Hepatocyte (in vitro differentiated cells): Measurements from ENCODE around the gene MED12. TPM values are rescaled to one million over a fixed set of nuclear protein-coding genes. Genes with fewer than 3 reads are reported as not detected.
A peak's percentile ranks its signal among the peaks of the same experiment; 100 is the strongest.

Source experiments
- DNase-seq: peaks from one replicate; pipeline ENCODE4 v3.0.0-alpha.2; 2016; ENCODE audit warnings: low spot score
- H2AFZ ChIP-seq: fragments of 200-600 bp; sonication (generic); 2 replicates; pipeline ENCODE4 v1.6.0; 2016; ENCODE audit warnings: antibody characterized with exemption, mild to moderate bottlenecking
- H3K27ac ChIP-seq: fragments of 200-600 bp; sonication (generic); 2 replicates; pipeline ENCODE4 v1.5.1; 2016; ENCODE audit warnings: mild to moderate bottlenecking
- H3K27me3 ChIP-seq: fragments of 200-600 bp; sonication (generic); 2 replicates; pipeline ENCODE4 v1.6.1; 2016
- H3K36me3 ChIP-seq: fragments of 200-600 bp; sonication (generic); replicated peaks from 2 replicates; pipeline ENCODE4 v1.5.1; 2016; ENCODE audit warnings: low read depth; ENCODE audit not compliant: insufficient read depth
- H3K4me1 ChIP-seq: fragments of 200-600 bp; sonication (generic); 2 replicates; pipeline ENCODE4 v1.5.1; 2016; ENCODE audit warnings: mild to moderate bottlenecking, moderate library complexity; ENCODE audit not compliant: insufficient read depth
- H3K4me2 ChIP-seq: fragments of 200-600 bp; sonication (generic); 2 replicates; pipeline ENCODE4 v1.6.0; 2016
- H3K4me3 ChIP-seq: fragments of 200-600 bp; sonication (generic); 2 replicates; pipeline ENCODE4 v1.5.1; 2016; ENCODE audit warnings: mild to moderate bottlenecking
- H3K79me2 ChIP-seq: fragments of 200-600 bp; sonication (generic); 2 replicates; pipeline ENCODE4 v1.6.0; 2017; ENCODE audit warnings: mild to moderate bottlenecking
- H3K9me2 ChIP-seq: fragments of 200-600 bp; sonication (generic); replicated peaks from 2 replicates; pipeline ENCODE4 v1.6.0; 2017; ENCODE audit warnings: mild to moderate bottlenecking; ENCODE audit not compliant: insufficient read depth
- H3K9me3 ChIP-seq: fragments of 200-600 bp; sonication (generic); 2 replicates; pipeline ENCODE4 v1.5.1; 2016; ENCODE audit warnings: low read depth, mild to moderate bottlenecking
- H4K20me1 ChIP-seq: fragments of 200-600 bp; sonication (generic); 2 replicates; pipeline ENCODE4 v1.6.0; 2016; ENCODE audit warnings: mild to moderate bottlenecking; ENCODE audit not compliant: insufficient read depth, poor library complexity, severe bottlenecking
- EZH2 ChIP-seq: fragments of 200-600 bp; sonication (generic); IDR thresholded peaks from 2 replicates; pipeline ENCODE4 v1.6.1; 2016; ENCODE audit warnings: antibody characterized with exemption, mild to moderate bottlenecking, borderline replicate concordance
- EZH2phosphoT487 ChIP-seq: fragments of 200-600 bp; sonication (generic); IDR thresholded peaks from one replicate; pipeline ENCODE4 v1.6.1; 2018; ENCODE audit warnings: antibody characterized with exemption, mild to moderate bottlenecking, low read depth, moderate library complexity; ENCODE audit not compliant: unreplicated experiment, severe bottlenecking
- WGBS: methylation state at CpG from one replicate; pipeline ENCODE4 v1.1.6; 2016; ENCODE audit warnings: low lambda C conversion rate; ENCODE audit errors: missing lambda C conversion rate; 5-methylcytosine and 5-hydroxymethylcytosine counted together
- polyA plus RNA-seq: library from polyadenylated mRNA; unstranded; fragments of >200 nt; fragmentation: Nextera tagmentation; extraction: Ambion mirVana; gene quantifications from 2 replicates; pipeline ENCODE4 v1.2.1, GENCODE V29; 2016
- total RNA-seq: library from RNA; depleted of rRNA; stranded (reverse); fragments of >200 nt; gene quantifications from 2 replicates; pipeline ENCODE4 v1.2.3, GENCODE V29; 2014
- TF ChIP-seq, protein P1 (sequence below): fragments of 200-600 bp; sonication (generic); IDR thresholded peaks from 2 replicates; pipeline ENCODE4 v1.5.1; 2016; ENCODE audit warnings: antibody characterized with exemption, mild to moderate bottlenecking; ENCODE audit not compliant: poor library complexity

Gene MED12
- total and polyA plus RNA-seq, 2 experiments from 2014 or later, result 15.7 to 32.7 TPM

- H3K79me2 ChIP-seq, result no peaks in the 10 kb centered on the region
- H3K36me3 ChIP-seq, result no peaks in the 10 kb centered on the region
- no peaks in the 10 kb centered on the region for H3K9me3 ChIP-seq
- H3K4me3 ChIP-seq, result peak overlapping the region; percentile 43
- DNase-seq, result no peak
- peak overlapping the region; percentile 65 for H3K27ac ChIP-seq
- 35% methylated on average over 9 of the region's 9 CpGs for WGBS
- no peak for TF ChIP-seq EZH2
- no peak overlapping the region for H2AFZ ChIP-seq
- no peaks in the 10 kb centered on the region for H4K20me1 ChIP-seq
- H3K4me1 ChIP-seq, result peaks cover 8% of the 10 kb centered on the region
- no peaks in the 10 kb centered on the region for H3K9me2 ChIP-seq
- peak overlapping the region; percentile 91 for H3K4me2 ChIP-seq
- no peaks in the 10 kb centered on the region for H3K27me3 ChIP-seq
Measured at GRCh38 chrX:71096760-71097032, 21.7 kb upstream of the MED12 start.

- Histone ChIP-seq H3K9me2 (no peaks in the 10 kb centered on the region), H3K9me3 (no peaks in the 10 kb centered on the region), H3K4me1 (peaks cover 21% of the 10 kb centered on the region), H3K27me3 (no peaks in the 10 kb centered on the region), H2AFZ (no peak overlapping the region), H3K4me2 (peak overlapping the region; percentile 91), H3K36me3 (no peaks in the 10 kb centered on the region), H3K4me3 (no peak overlapping the region), H3K27ac (no peak overlapping the region), H4K20me1 (no peaks in the 10 kb centered on the region), H3K79me2 (no peaks in the 10 kb centered on the region)
- WGBS, result 46% methylated on average over 2 of the region's 2 CpGs
- peak; percentile 63 for DNase-seq
- TF ChIP-seq EZH2, result no peak
- TF ChIP-seq, protein P1, sequence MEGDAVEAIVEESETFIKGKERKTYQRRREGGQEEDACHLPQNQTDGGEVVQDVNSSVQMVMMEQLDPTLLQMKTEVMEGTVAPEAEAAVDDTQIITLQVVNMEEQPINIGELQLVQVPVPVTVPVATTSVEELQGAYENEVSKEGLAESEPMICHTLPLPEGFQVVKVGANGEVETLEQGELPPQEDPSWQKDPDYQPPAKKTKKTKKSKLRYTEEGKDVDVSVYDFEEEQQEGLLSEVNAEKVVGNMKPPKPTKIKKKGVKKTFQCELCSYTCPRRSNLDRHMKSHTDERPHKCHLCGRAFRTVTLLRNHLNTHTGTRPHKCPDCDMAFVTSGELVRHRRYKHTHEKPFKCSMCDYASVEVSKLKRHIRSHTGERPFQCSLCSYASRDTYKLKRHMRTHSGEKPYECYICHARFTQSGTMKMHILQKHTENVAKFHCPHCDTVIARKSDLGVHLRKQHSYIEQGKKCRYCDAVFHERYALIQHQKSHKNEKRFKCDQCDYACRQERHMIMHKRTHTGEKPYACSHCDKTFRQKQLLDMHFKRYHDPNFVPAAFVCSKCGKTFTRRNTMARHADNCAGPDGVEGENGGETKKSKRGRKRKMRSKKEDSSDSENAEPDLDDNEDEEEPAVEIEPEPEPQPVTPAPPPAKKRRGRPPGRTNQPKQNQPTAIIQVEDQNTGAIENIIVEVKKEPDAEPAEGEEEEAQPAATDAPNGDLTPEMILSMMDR, result peak; percentile 41
Measured at GRCh38 chrX:71098302-71098701, 20.1 kb upstream of the MED12 start.

GRCh38 chrX:71098951-71099506 lies 19.4 kb upstream of the MED12 start:
- peaks cover 28% of the 10 kb centered on the region for H3K4me1 ChIP-seq
- no peaks in the 10 kb centered on the region for H3K27me3 ChIP-seq
- no peak overlapping the region for H3K4me3 ChIP-seq
- H4K20me1 ChIP-seq, result no peaks in the 10 kb centered on the region
- H3K27ac ChIP-seq, result no peak overlapping the region
- H3K9me2 ChIP-seq, result no peaks in the 10 kb centered on the region
- no peaks in the 10 kb centered on the region for H3K9me3 ChIP-seq
- H3K36me3 ChIP-seq, result no peaks in the 10 kb centered on the region
- no peak overlapping the region for H3K4me2 ChIP-seq
- TF ChIP-seq EZH2 (no peak), EZH2phosphoT487 (no peak)
- TF ChIP-seq, protein P1, result no peak
- DNase-seq, result no peak
- no peak overlapping the region for H2AFZ ChIP-seq
- H3K79me2 ChIP-seq, result no peaks in the 10 kb centered on the region
- WGBS, result 71% methylated on average over 4 of the region's 5 CpGs

GRCh38 chrX:71099736-71100135 lies 18.7 kb upstream of the MED12 start:
- TF ChIP-seq, protein P1, result no peak
- TF ChIP-seq EZH2, result no peak
- TF ChIP-seq EZH2phosphoT487, result no peak
- Histone ChIP-seq H3K4me1 (peaks cover 32% of the 10 kb centered on the region), H3K79me2 (no peaks in the 10 kb centered on the region), H3K4me3 (no peak overlapping the region), H3K36me3 (no peaks in the 10 kb centered on the region), H3K27ac (no peak overlapping the region), H3K9me3 (no peaks in the 10 kb centered on the region), H3K4me2 (no peak overlapping the region), H3K27me3 (no peaks in the 10 kb centered on the region), H2AFZ (no peak overlapping the region), H4K20me1 (no peaks in the 10 kb centered on the region), H3K9me2 (no peaks in the 10 kb centered on the region)
- WGBS, result 57% methylated on average over 4 of the region's 4 CpGs
- no peak for DNase-seq
